H9 (cell line): Measurements from ENCODE around the gene MAGEA11. TPM values are rescaled to one million over a fixed set of nuclear protein-coding genes. Genes with fewer than 3 reads are reported as not detected.

Experiments used
- DNase-seq: peaks from one replicate; pipeline ENCODE4 v3.0.0-alpha.2; 2017
- H2AFZ ChIP-seq: one replicate; pipeline ENCODE4 v1.6.1; 2013; ENCODE audit warnings: mild to moderate bottlenecking, low read length, control low read depth, moderate library complexity
- H2AK5ac ChIP-seq: 2 replicates; pipeline ENCODE4 v1.6.1; 2013; ENCODE audit warnings: low read length, control low read depth, mixed read lengths; ENCODE audit not compliant: insufficient read length
- H2BK120ac ChIP-seq: one replicate; pipeline ENCODE4 v1.6.1; 2013; ENCODE audit warnings: low read depth, mild to moderate bottlenecking, low read length, control low read depth, inconsistent platforms; ENCODE audit not compliant: poor library complexity, severe bottlenecking
- H2BK12ac ChIP-seq: 2 replicates; pipeline ENCODE4 v1.6.1; 2013; ENCODE audit warnings: low read length, control low read depth, mixed read lengths, low read depth; ENCODE audit not compliant: insufficient read length
- H2BK15ac ChIP-seq: 2 replicates; pipeline ENCODE4 v1.6.1; 2013; ENCODE audit warnings: low read depth, low read length, control low read depth
- H2BK20ac ChIP-seq: one replicate; pipeline ENCODE4 v1.6.1; 2013; ENCODE audit warnings: low read depth, mild to moderate bottlenecking, low read length, control low read depth, inconsistent platforms; ENCODE audit not compliant: poor library complexity, severe bottlenecking
- H2BK5ac ChIP-seq: 2 replicates; pipeline ENCODE4 v1.6.1; 2013; ENCODE audit warnings: low read length, control low read depth, mixed read lengths; ENCODE audit not compliant: insufficient read length
- H3K14ac ChIP-seq: 2 replicates; pipeline ENCODE4 v1.6.1; 2013; ENCODE audit warnings: low read length, control low read depth; ENCODE audit not compliant: insufficient read depth
- H3K18ac ChIP-seq: 2 replicates; pipeline ENCODE4 v1.6.1; 2013; ENCODE audit warnings: low read depth, mild to moderate bottlenecking, mixed read lengths, low read length, control low read depth; ENCODE audit not compliant: insufficient read length
- H3K23ac ChIP-seq: 2 replicates; pipeline ENCODE4 v1.6.1; 2013; ENCODE audit warnings: low read length, control low read depth, mixed read lengths, low read depth; ENCODE audit not compliant: insufficient read length
- H3K23me2 ChIP-seq: 2 replicates; pipeline ENCODE4 v1.6.1; 2013; ENCODE audit warnings: low read depth, mild to moderate bottlenecking, mixed read lengths, low read length, control low read depth; ENCODE audit not compliant: insufficient read length, poor library complexity, severe bottlenecking
- H3K27ac ChIP-seq: 2 replicates; pipeline ENCODE4 v1.5.1; 2013; ENCODE audit warnings: low read length, control low read depth, mixed read lengths, low read depth; ENCODE audit not compliant: insufficient read length
- H3K27me3 ChIP-seq: 2 replicates; pipeline ENCODE4 v1.6.1; 2013; ENCODE audit warnings: low read length, control low read depth, inconsistent platforms; ENCODE audit not compliant: insufficient read depth
- H3K4ac ChIP-seq: 2 replicates; pipeline ENCODE4 v1.6.1; 2013; ENCODE audit warnings: low read depth, mild to moderate bottlenecking, control low read depth, inconsistent platforms, low read length, moderate library complexity
- H3K4me1 ChIP-seq: 2 replicates; pipeline ENCODE4 v1.6.1; 2013; ENCODE audit warnings: low read length, control low read depth, inconsistent platforms; ENCODE audit not compliant: insufficient read depth
- H3K4me2 ChIP-seq: 2 replicates; pipeline ENCODE4 v1.6.1; 2013; ENCODE audit warnings: low read length, control low read depth, mixed read lengths; ENCODE audit not compliant: insufficient read length, insufficient read depth
- H3K56ac ChIP-seq: 2 replicates; pipeline ENCODE4 v1.6.1; 2013; ENCODE audit warnings: low read depth, mild to moderate bottlenecking, mixed read lengths, low read length, control low read depth; ENCODE audit not compliant: insufficient read length
- H3K79me1 ChIP-seq: 2 replicates; pipeline ENCODE4 v1.6.1; 2013; ENCODE audit warnings: low read depth, mild to moderate bottlenecking, moderate library complexity, low read length, control low read depth, inconsistent platforms; ENCODE audit not compliant: insufficient read depth, poor library complexity, severe bottlenecking
- H3K79me2 ChIP-seq: 2 replicates; pipeline ENCODE4 v1.6.1; 2013; ENCODE audit warnings: low read length, control low read depth, inconsistent platforms; ENCODE audit not compliant: insufficient read depth
- H3K9ac ChIP-seq: 2 replicates; pipeline ENCODE4 v1.6.1; 2013; ENCODE audit warnings: low read length, control low read depth, mixed read lengths; ENCODE audit not compliant: insufficient read length; ENCODE audit errors: extremely low read depth
- H3K9me3 ChIP-seq: one replicate; pipeline ENCODE4 v1.6.1; 2013; ENCODE audit warnings: low read depth, low read length, inconsistent platforms; ENCODE audit not compliant: control insufficient read depth
- H3T11ph ChIP-seq: one replicate; pipeline ENCODE4 v1.6.1; 2013; ENCODE audit warnings: mild to moderate bottlenecking, low read length, control low read depth, inconsistent platforms
- H4K20me1 ChIP-seq: one replicate; pipeline ENCODE4 v1.6.1; 2013; ENCODE audit not compliant: control insufficient read depth, insufficient read length, insufficient read depth
- H4K5ac ChIP-seq: 2 replicates; pipeline ENCODE4 v1.6.1; 2013; ENCODE audit warnings: low read depth, mild to moderate bottlenecking, mixed read lengths, low read length, control low read depth; ENCODE audit not compliant: insufficient read length
- H4K8ac ChIP-seq: replicated peaks from 2 replicates; pipeline ENCODE4 v1.6.1; 2013; ENCODE audit warnings: low read length, control low read depth, mixed read lengths, low read depth; ENCODE audit not compliant: insufficient read length
- H4K91ac ChIP-seq: 2 replicates; pipeline ENCODE4 v1.6.1; 2013; ENCODE audit warnings: low read depth, mild to moderate bottlenecking, moderate library complexity, mixed read lengths, low read length, control low read depth; ENCODE audit not compliant: insufficient read length
- H3K27ac Mint-ChIP-seq, 3 experiments: 2 replicates in 2 of 3; 3 replicates in 1 of 3; pipeline ENCODE4 v1.8.0; 2020 to 2021; ENCODE audit warnings: mixed read lengths in 3 of 3, mild to moderate bottlenecking in 1 of 3, moderate library complexity in 1 of 3
- H3K27me3 Mint-ChIP-seq: 2 replicates; pipeline ENCODE4 v1.8.0; 2021; ENCODE audit warnings: low read depth, mild to moderate bottlenecking, moderate library complexity, mixed read lengths
- H3K36me3 Mint-ChIP-seq, 3 experiments: 2 replicates in 2 of 3; 3 replicates in 1 of 3; pipeline ENCODE4 v1.8.0; 2020 to 2021; ENCODE audit warnings: low read depth in 3 of 3, mixed read lengths in 3 of 3; ENCODE audit not compliant: insufficient read depth in 1 of 3
- H3K4me1 Mint-ChIP-seq, 2 experiments: 2 replicates each; pipeline ENCODE4 v1.8.0; 2020; ENCODE audit warnings: mixed read lengths in 2 of 2
- H3K4me3 Mint-ChIP-seq, 2 experiments: 2 replicates in 1 of 2; 3 replicates in 1 of 2; pipeline ENCODE4 v1.8.0; 2020 to 2021; ENCODE audit warnings: mild to moderate bottlenecking in 2 of 2, mixed read lengths in 2 of 2, moderate library complexity in 1 of 2
- H3K9me3 Mint-ChIP-seq, 2 experiments: 2 replicates in 1 of 2; 3 replicates in 1 of 2; pipeline ENCODE4 v1.8.0; 2020; ENCODE audit warnings: mild to moderate bottlenecking in 2 of 2, mixed read lengths in 2 of 2, moderate library complexity in 1 of 2
- WGBS: extraction: QIAGEN DNeasy Blood & Tissue Kit; methylation state at CpG from one replicate; pipeline ENCODE4 v1.1.7; 2013; ENCODE audit warnings: missing lambda C conversion rate, low lambda C conversion rate, mixed read lengths; ENCODE audit not compliant: insufficient read length; ENCODE audit errors: extremely low coverage; 5-methylcytosine and 5-hydroxymethylcytosine counted together
- total RNA-seq: library from RNA; stranded (reverse); gene quantifications from 2 replicates; pipeline ENCODE4 v1.2.1, GENCODE V29; 2021
- TF ChIP-seq, protein P1 (sequence below): fragments of 200-600 bp; sonication (generic); conservative IDR thresholded peaks from 3 replicates; pipeline ENCODE4 v1.8.0; 2021; ENCODE audit warnings: antibody characterized with exemption, mild to moderate bottlenecking

MAGEA11 gene
- total RNA-seq, 1 experiment from 2014 or later = not detected

DNA sequence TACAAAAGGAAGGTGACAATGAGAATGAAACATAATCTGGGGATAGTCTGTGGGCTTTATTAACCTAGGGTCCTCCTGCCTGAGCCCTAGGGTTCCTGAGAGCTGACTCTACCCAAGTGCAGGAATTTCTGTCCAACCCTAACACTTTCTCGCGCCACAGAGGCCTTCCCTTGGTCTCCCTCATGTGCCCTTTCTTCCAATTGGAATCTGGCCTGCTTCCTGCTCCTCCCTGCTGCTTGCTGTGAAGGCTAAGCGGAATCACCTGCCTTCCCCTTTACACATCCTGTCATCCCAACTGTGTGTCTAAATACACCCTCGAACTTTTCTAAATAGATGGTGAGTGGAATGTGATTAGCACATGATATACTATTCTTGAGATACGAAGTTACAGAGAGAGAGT, 5.9 kb downstream of the MAGEA11 start:
- Histone ChIP-seq H3K27ac (no peak overlapping the region), H3K79me2 (no peaks in the 10 kb centered on the region), H3K79me1 (no peaks in the 10 kb centered on the region), H2BK20ac (no peak overlapping the region), H3K18ac (no peak overlapping the region), H3K9ac (no peak overlapping the region), H3K27me3 (peaks cover 4% of the 10 kb centered on the region; the same call in 1 of the 2 replicates), H3T11ph (no peak overlapping the region), H2BK5ac (no peak overlapping the region), H2BK12ac (no peak overlapping the region), H2BK15ac (no peak overlapping the region), H2BK120ac (no peak overlapping the region), H2AFZ (no peak overlapping the region), H3K4me2 (no peak overlapping the region), H3K4ac (no peak overlapping the region), H4K8ac (no peak overlapping the region), H2AK5ac (no peak overlapping the region), H3K14ac (no peak overlapping the region), H4K5ac (no peak overlapping the region), H3K4me1 (no peaks in the 10 kb centered on the region), H4K91ac (no peak overlapping the region), H3K56ac (no peak overlapping the region), H3K9me3 (peaks cover 29% of the 10 kb centered on the region), H3K23me2 (no peaks in the 10 kb centered on the region), H3K23ac (no peak overlapping the region), H4K20me1 (no peaks in the 10 kb centered on the region)
- H3K9me3 Mint-ChIP-seq = peaks cover 66 to 74% of the 10 kb centered on the region in 2 experiments
- no peak for DNase-seq
- TF ChIP-seq, protein P1, sequence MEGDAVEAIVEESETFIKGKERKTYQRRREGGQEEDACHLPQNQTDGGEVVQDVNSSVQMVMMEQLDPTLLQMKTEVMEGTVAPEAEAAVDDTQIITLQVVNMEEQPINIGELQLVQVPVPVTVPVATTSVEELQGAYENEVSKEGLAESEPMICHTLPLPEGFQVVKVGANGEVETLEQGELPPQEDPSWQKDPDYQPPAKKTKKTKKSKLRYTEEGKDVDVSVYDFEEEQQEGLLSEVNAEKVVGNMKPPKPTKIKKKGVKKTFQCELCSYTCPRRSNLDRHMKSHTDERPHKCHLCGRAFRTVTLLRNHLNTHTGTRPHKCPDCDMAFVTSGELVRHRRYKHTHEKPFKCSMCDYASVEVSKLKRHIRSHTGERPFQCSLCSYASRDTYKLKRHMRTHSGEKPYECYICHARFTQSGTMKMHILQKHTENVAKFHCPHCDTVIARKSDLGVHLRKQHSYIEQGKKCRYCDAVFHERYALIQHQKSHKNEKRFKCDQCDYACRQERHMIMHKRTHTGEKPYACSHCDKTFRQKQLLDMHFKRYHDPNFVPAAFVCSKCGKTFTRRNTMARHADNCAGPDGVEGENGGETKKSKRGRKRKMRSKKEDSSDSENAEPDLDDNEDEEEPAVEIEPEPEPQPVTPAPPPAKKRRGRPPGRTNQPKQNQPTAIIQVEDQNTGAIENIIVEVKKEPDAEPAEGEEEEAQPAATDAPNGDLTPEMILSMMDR = no peak
- peaks cover 0 to 5% (median 0%) of the 10 kb centered on the region in 3 experiments; a peak in 1 of 7 replicates for H3K36me3 Mint-ChIP-seq
- no CpG with 5 or more reads among the region's 5 CpGs for WGBS
- H3K27ac Mint-ChIP-seq = no peak overlapping the region
- peaks cover 87% of the 10 kb centered on the region for H3K27me3 Mint-ChIP-seq
- peaks cover 3 to 7% of the 10 kb centered on the region in 2 experiments; a peak in 3 of 4 replicates for H3K4me1 Mint-ChIP-seq
- no peak overlapping the region for H3K4me3 Mint-ChIP-seq
